HG03520 (cell line): Measurements from ENCODE around the gene RNF213.
A peak's percentile ranks its signal among the peaks of the same experiment; 100 is the strongest.
"Not testable (repeated sequence)": the region's sequence is repeated elsewhere in the genome, so short reads cannot be mapped to it uniquely, and the experiment has no call there.

ENCODE experiments used
- ATAC-seq: cut with Tn5 transposase; IDR thresholded peaks from one replicate; pipeline ENCODE4 v1.9.1; 2021; ENCODE audit warnings: mild to moderate bottlenecking, moderate library complexity; ENCODE audit not compliant: unreplicated experiment

The RNF213 gene

GRCh38 chr17:80408872-80409271 is 148.2 kb downstream of the RNF213 start:
- no peak for ATAC-seq

GRCh38 chr17:80409626-80410025 is 149.0 kb downstream of the RNF213 start:
- ATAC-seq = no peak

DNA sequence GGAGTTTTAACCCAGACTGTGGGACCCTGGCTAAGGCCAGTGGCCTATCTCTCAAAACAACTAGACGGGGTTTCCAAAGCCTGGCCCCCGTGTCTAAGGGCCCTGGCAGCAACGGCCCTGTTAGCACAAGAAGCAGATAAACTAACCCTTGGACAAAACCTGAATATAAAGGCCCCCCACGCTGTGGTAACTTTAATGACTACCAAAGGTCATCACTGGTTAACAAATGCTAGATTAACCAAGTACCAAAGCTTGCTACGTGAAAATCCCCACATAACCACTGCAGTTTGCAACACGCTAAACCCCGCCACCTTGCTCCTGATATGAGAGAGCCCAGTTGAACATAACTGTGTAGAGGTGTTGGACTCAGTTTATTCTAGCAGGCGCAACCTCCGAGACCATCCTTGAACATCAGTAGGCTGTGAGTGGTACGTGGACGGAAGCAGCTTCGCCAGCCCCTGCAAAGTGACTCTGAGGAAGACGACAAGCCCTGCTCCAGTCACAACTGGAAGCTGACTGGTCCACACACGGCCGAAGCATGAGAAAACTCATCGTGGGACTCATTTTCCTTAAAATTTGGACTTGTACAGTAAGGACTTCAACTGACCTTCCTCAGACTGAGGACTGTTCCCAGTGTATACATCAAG is 149.9 kb downstream of the RNF213 start:
- not testable (repeated sequence) for ATAC-seq

- no peak for ATAC-seq
Measured at GRCh38 chr17:80413771-80414507, 153.3 kb downstream of the RNF213 start.

DNA sequence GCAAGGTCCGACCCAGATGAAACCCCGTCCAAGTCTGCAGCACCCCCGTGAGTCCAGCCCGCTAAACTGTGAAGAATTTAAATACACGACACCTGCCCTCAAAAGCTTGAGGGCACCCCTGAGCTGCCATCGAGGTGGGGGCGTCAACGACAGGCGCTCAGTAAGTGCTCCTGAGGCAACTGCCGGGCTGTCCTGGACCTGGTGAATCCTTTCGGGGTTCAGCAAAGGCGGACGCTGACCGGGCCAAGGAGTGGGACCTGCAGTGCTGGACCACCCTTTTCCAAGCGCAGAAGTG is 153.8 kb downstream of the RNF213 start:
- ATAC-seq = no peak

DNA sequence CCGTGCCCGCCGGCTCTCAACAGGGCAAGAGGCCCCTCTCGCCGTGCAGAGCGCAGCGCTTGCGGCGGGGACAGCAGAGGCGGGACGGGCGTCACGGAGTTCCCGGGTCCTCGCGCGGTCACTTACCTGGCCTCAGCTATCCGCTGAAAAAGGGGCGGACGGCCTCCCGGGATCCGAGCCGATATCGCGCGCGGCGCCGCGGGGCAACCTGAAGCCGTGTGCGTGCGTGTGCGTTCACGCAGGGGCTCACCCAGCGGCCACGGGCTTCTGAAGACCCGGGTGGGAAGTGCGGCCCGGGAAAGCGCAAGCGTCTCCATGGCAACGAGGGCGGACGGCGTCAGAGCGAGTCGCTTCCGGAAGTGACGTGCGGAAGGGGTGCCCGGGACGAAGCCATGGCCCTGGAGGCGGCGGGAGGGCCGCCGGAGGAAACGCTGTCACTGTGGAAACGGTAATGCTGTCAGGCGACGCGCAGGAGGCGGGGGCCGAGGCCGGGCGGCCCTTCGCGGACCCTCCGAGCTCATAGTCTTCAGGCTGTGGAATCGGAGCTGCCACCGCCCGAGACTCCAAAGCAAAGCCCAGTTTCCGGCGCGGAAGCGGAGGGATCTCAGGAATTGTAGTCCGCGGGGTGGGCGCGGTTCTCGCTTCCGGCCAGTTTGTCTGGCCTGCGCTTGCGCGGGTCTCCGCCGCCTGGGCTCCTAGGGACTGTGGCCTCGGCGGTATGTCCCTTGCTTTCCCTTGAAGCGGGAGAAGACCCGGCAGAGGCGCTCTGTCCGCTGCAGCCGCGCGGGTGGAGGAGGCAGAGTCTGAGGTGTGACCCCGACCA is 154.4 kb downstream of the RNF213 start, which contains the start of gene ENDOV:
Gene ENDOV, plus strand, starts transcription at position 365 of the 823 bp plus-strand sequence. Its CDS starts 28 bp downstream, at position 393.
- peak; percentile 88 for ATAC-seq

- ATAC-seq = peak; percentile 16
Measured at GRCh38 chr17:80415626-80416137, 155.0 kb downstream of the RNF213 start.

- ATAC-seq = no peak
Measured at GRCh38 chr17:80416260-80416939, 155.7 kb downstream of the RNF213 start.

DNA sequence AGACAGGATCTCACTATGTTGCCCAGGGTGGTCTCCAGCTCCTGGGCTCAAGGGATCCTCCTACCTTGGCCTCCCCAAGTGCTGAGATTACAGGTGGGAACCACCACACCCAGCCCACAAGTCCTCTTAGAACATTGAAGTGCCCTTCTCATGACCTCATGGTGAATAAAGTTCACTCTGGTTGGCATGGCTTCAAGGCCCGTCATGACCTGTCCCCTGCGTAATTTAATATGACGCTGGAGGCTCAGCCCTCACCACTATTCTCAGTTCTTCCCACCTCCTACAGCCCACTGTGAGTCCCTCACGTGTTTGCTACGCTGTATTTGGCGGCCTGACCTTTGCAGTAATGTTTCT is 156.3 kb downstream of the RNF213 start:
- ATAC-seq = no peak

DNA sequence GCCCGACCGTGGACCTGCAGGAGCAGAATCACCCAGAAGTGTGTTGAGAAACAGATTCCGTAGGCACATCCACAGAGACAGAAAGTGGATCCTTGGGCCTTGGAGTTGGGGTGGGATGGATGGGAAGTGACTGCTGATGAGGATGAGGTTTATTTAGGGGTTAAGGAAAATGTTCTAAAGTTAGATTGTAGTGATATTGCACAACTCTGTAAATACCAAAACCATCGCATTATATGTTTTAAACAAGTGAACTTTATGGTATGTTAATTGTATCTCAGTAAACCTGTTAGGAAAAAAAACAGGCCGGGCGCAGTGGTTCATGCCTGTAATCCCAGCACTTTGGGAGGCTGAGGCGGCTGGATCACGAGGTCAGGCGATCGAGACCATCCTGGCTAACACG is 157.9 kb downstream of the RNF213 start:
- ATAC-seq = no peak

GRCh38 chr17:80419255-80419654 is 158.6 kb downstream of the RNF213 start:
- ATAC-seq = no peak

- no peak for ATAC-seq
Measured at GRCh38 chr17:80421381-80422090, 160.9 kb downstream of the RNF213 start.

DNA sequence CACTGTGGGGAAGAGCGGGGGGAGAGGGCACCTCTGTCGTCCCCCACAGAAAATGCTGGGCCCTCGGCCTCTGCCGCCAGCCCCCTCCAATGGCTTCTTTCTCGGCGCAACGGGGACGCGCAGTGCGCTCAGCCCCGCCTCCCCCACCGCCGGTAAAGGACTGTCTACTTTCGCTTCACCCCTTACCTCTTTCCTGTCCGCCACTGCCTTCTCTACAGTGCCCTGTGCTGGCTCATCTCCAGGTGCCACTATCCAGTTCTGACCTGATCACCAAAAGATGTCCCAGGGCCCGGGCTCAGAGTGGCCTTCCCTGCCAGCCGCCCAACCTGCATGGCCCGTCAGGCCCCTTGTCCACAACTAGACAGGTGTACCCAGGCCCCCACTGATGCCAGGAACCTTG is 161.6 kb downstream of the RNF213 start:
- ATAC-seq = no peak

DNA sequence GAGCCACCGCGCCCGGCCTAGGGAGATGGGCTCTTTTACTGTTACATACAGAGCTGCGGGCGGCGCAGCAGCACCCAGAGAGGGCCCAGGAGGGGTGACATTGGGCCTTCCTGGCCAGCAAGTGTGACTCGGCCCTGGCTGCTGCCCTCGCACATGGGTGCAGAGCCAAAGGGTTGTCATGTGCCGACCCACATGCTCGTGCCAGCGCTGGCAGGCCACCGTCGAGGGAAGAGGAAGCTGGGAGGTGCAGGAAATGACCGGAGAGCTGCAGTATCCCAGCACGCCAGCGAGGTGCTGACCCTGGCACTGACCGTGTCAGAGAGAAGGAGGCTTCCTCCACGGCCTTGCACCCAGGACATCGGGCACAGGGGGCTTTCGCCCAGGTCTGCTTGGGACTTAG is 162.3 kb downstream of the RNF213 start:
- ATAC-seq = no peak

DNA sequence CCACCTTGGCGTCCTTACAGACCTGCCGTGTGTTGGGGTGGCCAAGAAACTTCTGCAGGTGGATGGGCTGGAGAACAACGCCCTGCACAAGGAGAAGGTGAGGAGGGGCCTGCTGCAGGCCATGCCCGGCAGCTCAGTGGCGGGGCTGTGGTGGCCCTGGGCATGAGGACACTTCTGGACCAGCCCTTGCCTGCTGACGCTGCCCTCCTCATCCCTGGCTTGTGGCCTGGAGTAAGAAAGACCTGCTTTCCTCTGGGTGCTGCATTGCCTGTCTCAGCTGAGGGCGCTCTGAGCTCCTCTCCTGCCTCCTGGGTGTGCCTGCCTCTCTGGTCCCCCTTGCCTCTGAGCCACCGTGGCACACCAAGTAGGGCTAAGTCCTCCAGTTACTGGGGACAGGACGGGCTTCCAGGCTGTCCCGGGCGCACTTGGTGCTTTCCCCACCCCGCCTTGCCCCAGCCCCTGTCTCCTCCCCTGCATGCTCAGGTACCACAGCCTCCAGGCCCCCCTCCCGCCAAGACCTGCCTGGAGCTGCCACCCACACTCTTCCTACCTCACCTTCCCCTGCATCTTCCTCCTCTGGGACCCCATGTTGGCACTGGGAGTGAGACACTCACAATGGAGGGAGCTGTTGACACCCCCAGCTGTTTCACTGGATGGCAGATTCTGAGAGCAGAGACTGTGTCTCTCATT is 163.0 kb downstream of the RNF213 start:
- ATAC-seq = no peak

DNA sequence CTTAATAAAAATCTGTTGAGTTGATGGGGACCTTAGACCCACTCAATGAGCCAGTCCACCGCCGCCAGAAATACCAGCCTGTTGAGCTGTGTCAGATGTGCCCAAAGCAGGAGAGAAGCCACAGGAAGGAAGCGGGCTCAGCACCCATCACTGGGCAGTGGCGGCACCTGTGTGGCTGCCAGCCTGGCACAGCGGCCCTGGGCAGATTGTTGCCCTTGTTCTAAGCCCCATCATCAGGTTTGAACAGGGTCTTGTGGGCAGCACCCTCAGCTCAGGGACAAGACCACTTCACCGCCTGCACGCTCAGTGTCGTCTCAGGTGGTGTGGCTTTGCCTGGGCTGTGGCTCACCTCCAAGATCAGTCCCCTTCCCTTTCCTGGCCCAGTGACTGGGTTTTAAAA is 163.6 kb downstream of the RNF213 start:
- ATAC-seq = no peak

DNA sequence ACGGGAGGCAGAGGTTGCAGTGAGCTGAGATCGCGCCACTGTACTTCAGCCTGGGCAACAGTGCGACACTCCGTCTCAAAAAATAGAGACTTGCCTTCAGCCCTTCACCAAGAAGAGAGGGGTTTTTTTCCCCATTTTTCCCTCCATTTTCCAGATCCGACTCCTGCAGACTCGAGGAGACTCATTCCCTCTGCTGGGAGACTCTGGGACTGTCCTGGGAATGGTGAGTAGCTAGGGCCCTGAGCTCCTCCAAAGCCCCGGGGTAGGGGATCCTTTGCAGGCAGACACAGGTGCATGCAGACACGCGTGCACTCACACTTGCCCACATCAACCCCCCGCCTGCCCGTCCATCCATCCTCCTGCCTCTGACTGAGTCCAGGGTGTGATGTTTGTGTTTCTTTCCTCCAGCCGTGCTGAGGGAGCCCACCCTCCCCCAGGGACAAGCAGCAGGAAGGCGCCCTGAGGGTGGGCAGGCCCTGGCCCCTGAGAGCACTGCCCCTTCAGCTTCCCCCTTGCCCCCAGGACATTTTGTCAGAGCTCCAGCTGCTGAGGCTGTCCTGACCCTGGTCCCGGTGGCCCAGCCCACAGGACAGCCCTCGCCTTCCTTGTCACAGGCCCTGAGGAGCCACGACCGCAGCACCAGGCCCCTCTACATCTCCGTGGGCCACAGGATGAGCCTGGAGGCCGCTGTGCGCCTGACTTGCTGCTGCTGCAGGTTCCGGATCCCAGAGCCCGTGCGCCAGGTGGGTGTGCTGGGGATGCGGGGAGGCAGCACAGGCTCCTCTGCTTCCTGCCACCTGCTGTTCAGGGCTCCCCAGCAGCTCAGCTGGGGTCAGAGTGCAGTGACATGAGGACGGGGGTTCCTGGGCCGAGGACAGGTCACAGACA is 164.5 kb downstream of the RNF213 start:
- ATAC-seq = no peak

DNA sequence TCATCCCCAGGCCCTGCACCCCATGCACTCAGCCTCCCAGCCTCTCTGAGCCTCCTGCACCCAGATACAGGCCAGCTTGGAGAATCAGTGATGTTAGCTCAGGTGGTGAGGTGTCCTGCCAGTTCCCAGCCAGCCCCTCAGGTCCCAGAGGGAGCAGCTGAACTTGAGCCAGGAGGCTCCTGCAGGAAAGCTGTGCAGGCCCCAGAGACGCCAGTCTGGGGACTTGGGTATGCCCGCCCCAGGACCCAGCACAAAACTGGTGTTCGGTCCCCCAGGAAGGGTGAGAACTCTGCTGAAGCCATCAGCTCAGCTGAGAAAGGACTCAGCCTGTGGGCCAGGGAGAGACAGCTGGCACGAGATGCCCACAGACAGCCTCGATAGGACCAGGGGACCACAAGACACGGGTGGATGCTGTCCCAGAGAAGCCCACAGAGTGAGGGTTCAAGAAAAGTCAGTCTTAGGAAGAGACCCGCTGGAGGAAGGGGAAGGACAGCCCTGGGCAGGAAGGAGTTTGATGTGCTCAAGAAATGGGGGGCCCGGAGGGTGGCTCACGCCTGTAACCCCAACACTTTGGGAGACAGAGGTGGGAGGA is 165.3 kb downstream of the RNF213 start:
- ATAC-seq = no peak
